NB4 (cell line): ENCODE measurements around the gene PYGM.

Experiments
- DNase-seq: peaks from one replicate; pipeline ENCODE4 v3.0.0; 2010; ENCODE audit warnings: low read depth
- H3K4me3 ChIP-seq: one replicate; pipeline ENCODE4 v1.5.1; 2011; ENCODE audit warnings: mild to moderate bottlenecking, low read depth, low read length, moderate library complexity
- MYC ChIP-seq: IDR thresholded peaks from 2 replicates; pipeline ENCODE4 v1.6.1; 2011; ENCODE audit warnings: low read depth, low read length
- POLR2A ChIP-seq: IDR thresholded peaks from 2 replicates; pipeline ENCODE4 v1.6.1; 2011; ENCODE audit warnings: mild to moderate bottlenecking; ENCODE audit not compliant: insufficient read length; ENCODE audit errors: extremely low read depth
- TF ChIP-seq, protein P1 (sequence below): IDR thresholded peaks from one replicate; pipeline ENCODE4 v1.5.1; 2012; ENCODE audit warnings: low read depth, low read length
- TF ChIP-seq, protein P2 (sequence below): IDR thresholded peaks from 2 replicates; pipeline ENCODE4 v1.6.1; 2011; ENCODE audit warnings: low read depth, low read length

The PYGM gene

DNA sequence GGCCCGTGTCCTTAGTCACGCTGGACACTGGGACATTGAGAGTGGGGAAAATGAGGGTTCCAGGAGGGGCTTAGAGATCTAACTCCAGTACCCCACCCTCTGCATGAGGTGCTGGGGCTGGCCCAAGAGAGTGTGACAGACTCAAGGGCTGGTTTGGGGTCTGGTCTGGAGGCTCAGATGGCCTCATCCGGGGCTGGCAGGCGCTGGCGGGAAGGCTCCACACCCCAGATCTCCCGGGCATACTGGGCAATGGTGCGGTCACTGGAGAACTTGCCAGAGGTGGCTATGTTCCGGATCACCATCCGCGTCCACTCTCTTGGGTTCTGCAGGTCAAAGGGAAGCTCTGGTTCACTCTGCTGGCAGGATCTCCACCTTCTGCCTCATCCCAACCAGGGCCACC lies 13.3 kb downstream of the PYGM start:
- TF ChIP-seq, protein P1, sequence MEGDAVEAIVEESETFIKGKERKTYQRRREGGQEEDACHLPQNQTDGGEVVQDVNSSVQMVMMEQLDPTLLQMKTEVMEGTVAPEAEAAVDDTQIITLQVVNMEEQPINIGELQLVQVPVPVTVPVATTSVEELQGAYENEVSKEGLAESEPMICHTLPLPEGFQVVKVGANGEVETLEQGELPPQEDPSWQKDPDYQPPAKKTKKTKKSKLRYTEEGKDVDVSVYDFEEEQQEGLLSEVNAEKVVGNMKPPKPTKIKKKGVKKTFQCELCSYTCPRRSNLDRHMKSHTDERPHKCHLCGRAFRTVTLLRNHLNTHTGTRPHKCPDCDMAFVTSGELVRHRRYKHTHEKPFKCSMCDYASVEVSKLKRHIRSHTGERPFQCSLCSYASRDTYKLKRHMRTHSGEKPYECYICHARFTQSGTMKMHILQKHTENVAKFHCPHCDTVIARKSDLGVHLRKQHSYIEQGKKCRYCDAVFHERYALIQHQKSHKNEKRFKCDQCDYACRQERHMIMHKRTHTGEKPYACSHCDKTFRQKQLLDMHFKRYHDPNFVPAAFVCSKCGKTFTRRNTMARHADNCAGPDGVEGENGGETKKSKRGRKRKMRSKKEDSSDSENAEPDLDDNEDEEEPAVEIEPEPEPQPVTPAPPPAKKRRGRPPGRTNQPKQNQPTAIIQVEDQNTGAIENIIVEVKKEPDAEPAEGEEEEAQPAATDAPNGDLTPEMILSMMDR, result no peak
- TF ChIP-seq, protein P2, sequence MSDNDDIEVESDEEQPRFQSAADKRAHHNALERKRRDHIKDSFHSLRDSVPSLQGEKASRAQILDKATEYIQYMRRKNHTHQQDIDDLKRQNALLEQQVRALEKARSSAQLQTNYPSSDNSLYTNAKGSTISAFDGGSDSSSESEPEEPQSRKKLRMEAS, result no peak
- no peak for TF ChIP-seq MYC
- TF ChIP-seq POLR2A, result no peak
- H3K4me3 ChIP-seq, result no peak overlapping the region
- peak; percentile 29 for DNase-seq

DNA sequence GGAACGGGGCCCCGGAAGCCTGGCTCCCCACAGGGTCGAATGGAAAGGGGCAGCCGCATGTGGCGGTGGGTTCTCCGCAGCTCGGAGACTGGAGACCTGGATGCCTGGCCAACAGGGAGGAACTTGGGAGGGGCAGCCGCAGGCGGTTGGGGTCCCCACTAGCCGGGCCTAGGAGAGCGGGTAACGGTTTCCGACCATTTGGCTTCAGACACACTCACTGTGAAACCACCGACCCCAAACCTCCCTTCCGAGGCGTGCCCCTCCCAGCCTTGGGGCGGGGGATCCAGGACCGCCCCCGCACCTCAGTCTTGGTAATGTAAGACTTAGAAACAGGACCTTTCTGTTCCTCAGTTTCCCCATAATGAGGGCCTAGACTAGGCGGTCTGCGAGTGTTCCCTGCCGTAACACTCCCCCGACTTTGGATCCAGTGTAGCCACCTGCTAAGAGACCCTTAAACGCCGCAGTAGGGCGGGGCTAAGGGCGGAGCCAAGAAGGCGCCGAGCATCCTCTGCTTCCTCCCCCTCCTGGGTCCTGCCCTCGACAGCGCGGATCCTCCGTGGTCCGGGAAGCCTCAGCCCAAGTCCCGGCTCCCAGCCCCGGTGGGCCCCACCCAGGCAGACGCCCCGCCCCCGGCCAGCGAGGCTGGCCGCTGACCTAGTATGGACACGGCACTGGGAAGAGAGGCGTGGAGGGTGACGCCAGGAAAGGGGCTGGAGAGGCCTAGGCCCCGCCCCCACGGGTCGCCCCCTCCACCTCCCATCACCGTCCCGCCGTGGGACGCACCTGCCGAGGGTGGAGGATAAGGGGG lies 14.0 kb downstream of the PYGM start:
- TF ChIP-seq, protein P2, result no peak
- peak; percentile 40; the same call in 1 of the 2 replicates for TF ChIP-seq MYC
- peak; percentile 93 for DNase-seq
- peak overlapping the region; percentile 61 for H3K4me3 ChIP-seq

DNA sequence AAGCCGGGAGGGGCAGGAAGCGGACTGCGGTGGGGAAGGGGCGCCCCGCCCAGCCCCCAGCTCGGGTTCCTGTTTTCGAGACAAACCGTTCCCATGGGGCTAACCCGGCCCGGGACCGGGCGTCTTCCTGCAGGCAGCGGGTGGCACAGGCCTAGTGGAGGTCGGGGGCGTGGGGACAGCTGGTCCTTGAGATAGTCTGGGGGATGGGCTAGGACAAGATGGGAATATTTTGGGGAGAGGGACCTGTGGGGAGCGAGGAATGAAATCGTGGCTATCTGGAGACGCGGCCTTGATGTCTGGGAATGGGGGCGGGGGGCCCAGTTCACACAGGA lies 14.6 kb downstream of the PYGM start:
- peak; percentile 99 for DNase-seq
- peak overlapping the region; percentile 61 for H3K4me3 ChIP-seq
- 0 out of 2 replicates have a peak, but pooled peaks have one; percentile 47 for TF ChIP-seq MYC
- TF ChIP-seq, protein P2, result peak; percentile 37; the same call in 1 of the 2 replicates
- TF ChIP-seq, protein P1, result no peak

DNA sequence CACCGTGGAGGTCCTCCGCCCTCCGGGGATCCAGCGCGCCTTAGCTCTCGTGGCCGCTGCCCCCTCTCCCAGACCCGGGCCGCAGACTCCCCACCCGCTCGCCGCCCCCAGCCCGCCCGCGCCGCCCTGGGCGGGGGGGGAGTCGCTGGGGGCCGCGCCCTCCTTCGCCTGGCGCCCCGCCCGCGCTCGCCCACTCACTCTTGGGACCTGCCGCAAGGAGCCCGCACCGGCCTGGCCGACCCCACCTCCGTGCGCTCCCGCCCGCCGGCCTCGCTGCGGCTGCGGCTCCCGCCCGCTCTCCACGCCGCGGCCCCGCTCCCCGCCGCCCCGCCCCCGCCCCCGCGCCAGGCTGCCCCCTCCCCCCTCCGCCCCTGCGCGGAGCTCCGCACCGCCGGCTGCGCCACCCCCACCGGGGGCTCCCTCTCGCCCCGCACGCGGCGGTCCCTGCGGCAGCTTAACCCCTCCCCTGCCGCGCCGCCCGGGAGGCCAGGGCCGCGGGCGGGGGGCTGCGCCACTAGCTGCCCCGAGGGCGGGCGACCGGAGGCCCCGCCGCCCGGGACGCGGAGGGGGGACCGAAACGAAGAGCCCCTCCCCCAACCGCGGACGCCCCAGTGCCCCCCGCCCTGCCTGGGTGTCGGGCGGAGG lies 15.1 kb downstream of the PYGM start:
- TF ChIP-seq, protein P2, result no peak
- peak; percentile 24 for TF ChIP-seq POLR2A
- DNase-seq, result peak; percentile 73
- H3K4me3 ChIP-seq, result peak overlapping the region; percentile 91

DNA sequence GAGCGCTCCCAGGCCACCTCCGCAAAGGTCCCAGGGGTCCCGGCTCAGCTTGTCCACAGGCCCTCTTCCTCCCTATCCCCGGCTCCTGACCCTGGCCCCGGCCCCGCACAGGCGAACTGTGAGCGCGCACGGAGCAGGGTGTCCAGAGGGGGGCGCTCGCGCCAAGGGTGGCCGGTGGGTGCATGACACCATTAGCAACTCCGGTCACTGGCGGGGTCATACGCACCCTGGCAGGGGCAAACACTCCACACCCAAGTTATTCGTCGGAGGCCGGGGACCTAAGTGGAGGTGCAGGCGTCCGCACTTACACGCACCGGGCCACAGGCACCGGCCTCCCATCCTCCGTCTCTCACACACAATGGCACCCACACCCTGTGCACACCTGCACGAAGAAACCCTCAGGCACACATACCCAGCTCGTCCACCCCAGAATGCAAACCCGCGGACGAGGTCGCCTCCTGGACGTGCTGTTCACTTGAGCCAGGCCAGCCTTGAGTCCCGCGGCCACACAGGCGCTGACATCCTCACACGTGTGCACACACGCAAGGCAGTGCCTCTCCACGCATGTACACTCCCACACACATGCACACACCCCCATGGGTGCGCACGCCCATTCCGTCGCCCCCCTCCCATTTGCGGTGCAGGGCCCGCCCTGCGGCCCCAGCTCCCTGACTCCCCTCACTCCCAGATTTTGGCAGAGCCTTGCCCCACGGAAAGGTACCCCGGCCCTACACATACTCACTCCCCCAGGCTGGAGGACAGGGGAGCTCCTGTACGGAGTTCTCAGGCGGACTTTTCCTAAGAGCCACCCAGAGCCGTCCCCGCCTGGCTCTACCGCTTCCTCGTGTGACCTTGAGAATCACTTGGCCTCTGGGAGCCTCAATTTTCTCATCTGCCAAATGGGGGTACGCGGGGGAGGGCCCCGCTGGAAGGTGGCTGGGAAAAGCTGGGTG lies 15.9 kb downstream of the PYGM start, which contains the start of gene RASGRP2:
Gene RASGRP2, minus strand, starts transcription at position 552 of the 953 bp plus-strand sequence. CDS start 1,276 bp downstream, outside the sequence.
- peak within 1 kb of the TSS; percentile 91 for H3K4me3 ChIP-seq
- TF ChIP-seq, protein P2, result peak; percentile 95
- TF ChIP-seq POLR2A (peak; percentile 58), MYC (peak; percentile 51; the same call in 1 of the 2 replicates)
- TF ChIP-seq, protein P1, result peak; percentile 78
- DNase-seq, result peak; percentile 94

DNA sequence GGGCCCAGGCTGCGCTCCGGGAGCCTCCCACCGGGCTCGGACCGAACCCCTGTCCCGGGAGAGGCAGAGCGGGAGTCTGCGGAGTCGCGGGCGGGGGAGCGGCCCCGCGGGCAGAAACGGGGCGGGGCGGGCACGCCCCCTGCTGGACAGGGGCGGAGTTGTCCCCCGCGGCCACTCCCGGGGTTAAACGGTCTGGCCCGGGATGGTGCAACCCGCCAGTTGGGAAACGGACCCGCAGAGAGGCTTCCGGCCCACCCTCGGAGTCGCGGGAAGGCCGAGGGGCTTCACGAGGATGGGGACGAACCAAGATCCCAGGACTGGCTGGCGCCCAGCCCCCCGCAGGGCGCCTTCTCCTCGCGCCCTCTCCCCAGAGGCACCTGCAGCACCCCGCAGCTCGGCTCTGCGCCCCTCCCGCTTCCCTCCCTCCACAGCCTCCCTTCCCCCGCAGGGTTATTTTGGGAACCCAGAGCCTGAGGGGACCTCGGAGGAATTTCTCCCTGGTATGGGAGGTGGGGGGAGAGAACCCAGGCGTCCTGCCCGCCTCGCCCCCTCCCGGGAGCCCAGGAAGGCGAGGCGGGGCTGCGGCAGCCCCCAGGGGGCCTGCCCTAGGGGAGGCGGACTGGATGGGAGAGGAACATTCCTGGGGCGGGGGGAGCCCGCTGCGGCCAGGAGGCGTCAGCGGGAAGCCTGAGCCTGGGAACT lies 16.7 kb downstream of the PYGM start:
- peak overlapping the region; percentile 91 for H3K4me3 ChIP-seq
- TF ChIP-seq POLR2A (peak; percentile 35), MYC (peak; percentile 54)
- TF ChIP-seq, protein P1, result peak; percentile 53
- TF ChIP-seq, protein P2, result no peak
- peak; percentile 95 for DNase-seq
